H1 (cell line): ENCODE results near the gene CTPS2.

Experiments
- ASH2L ChIP-seq: fragments of 200-600, 300-600 bp; sonication (generic); IDR thresholded peaks from one replicate; pipeline ENCODE4 v1.7.1; 2017; ENCODE audit warnings: low read length
- POLR2A ChIP-seq, 2 experiments: IDR thresholded peaks; 1 replicate in 1 of 2; 2 replicates in 1 of 2; pipeline ENCODE4 v1.6.1; 2011; ENCODE audit warnings: low read depth in 2 of 2, low read length in 2 of 2, mild to moderate bottlenecking in 2 of 2; ENCODE audit errors: control extremely low read depth in 1 of 2
- SIN3A ChIP-seq, 2 experiments: IDR thresholded peaks in 1 of 2; conservative IDR thresholded peaks in 1 of 2; 2 replicates each; pipeline ENCODE4 v1.6.1; 2011 to 2012; ENCODE audit warnings: low read length in 2 of 2, improper control_type of control experiment in 1 of 2, low read depth in 1 of 2, mild to moderate bottlenecking in 1 of 2

- TF ChIP-seq ASH2L = no peak
- TF ChIP-seq SIN3A (conservative IDR thresholded peaks at IDR 0.05 in 1 of 2, IDR thresholded peaks at IDR 0.05 in 1 of 2; ENCODE audit: low read depth in 1 of 2, low read length in 2 of 2) = no peak
- TF ChIP-seq POLR2A (IDR thresholded peaks at IDR 0.05; ENCODE audit: control extremely low read depth in 1 of 2, low read depth in 2 of 2, low read length in 2 of 2) = no peak
These were observed 138.7 kb downstream of the CTPS2 start for GRCh38 chrX:16573781-16574180.
